Measurements from ENCODE around the gene PICK1. TPM values are rescaled to one million over a fixed set of nuclear protein-coding genes. Genes with fewer than 3 reads are reported as not detected.

PICK1 gene
- total RNA-seq, 1 experiment from 2014 or later, result 21.3 TPM

DNA sequence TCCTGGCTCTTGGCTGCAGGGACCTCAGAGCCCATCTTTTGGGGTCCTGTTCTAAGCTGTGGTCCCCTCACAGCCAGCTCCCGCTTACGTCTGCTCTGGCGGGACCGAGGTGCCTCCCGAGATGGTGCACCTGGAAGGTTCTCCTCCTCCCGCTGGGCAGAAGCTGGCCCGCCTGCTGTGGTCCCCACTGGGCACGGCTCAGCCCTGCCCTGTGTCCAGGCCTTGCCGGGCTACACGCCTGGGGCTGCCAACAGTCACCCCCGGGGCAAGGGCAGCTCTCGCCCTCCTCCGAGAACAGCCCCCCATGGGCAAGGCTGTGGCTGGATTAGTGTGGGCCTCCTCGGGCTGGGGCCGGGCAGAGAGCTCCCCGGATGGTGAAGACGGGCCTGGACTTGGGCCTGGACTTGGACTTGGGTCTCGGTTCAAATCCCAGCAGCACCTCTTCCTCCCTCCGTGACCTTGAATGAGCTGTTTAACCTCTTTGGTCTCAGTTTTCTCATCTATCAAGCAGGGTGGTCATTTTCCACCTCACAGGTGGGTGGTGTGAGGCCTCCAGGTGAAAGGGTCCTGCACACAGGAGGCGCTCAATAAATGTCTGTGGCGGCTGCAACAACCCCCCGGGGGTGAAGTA lies 52.3 kb downstream of the PICK1 start:
- CTCF ChIA-PET, result interaction anchor here (1.0 kb wide), 1 partner anchor 26 kb away, joined by 5 read pairs; the partner anchor contains the start of gene SLC16A8

DNA sequence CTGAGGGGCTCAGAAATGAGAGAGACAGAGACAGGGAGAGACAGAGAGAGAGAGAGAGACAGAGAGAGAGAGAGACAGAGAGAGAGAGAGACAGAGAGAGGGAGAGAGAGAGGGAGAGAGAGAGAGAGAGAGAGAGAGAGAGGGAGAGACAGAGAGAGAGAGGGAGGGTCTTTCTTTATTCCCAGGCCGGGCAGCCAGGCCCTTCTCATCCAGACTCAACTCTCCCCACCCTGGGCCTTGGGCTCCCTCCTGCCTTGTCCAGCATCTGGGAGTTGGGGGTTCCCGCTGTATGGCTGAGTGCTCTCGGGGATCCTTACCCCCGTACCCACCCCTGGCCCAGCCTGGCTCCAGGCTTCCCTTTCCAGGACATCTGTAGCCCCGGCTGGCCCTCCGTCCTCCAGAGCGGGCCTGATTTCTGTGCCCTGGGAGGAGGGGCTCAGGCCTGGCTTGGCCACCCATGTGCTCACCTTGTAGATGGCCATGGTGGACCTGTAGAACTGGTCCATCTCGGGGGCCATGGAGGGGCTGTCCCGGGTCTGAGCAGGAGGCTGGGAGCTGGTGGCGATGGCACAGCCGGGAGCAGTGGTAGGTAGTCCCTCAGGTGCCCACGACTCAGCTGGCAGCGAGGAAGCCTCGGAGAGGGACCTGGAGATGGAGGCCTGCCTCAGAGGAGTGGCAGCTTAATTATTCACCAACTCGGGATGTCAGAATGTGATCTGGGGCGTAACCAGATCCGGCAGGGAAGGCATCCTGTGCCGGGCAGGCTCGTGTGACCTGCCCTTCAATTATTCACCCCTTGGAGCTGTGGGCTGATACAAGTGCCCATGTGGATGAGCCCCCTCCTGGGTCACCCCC lies 53.0 kb downstream of the PICK1 start, which contains the start of gene BAIAP2L2:
BAIAP2L2 (minus strand) TSS at position 677 of the 855 bp plus-strand sequence; CDS start at position 518, 159 bp downstream.
- no TSS peak for BruUV-seq (replicated peaks)
- ChIA-PET CTCF (interaction anchor here (1.0 kb wide), 1 partner anchor 26 kb away, joined by 5 read pairs; the partner anchor contains the start of gene SLC16A8), POLR2A (interaction anchor here (0.6 to 0.7 kb wide), 2 partner anchors 66 to 95 kb away, joined by 3 to 5 read pairs; no protein-coding TSS in a partner anchor)
- Histone ChIP-seq H3K4me1 (ENCODE audit: control insufficient read depth, insufficient read depth, low read length) (no peaks in the 10 kb centered on the region), H3K9me3 (ENCODE audit: control insufficient read depth, insufficient read depth, low read depth, low read length) (no peaks in the 10 kb centered on the region), H3K36me3 (ENCODE audit: control insufficient read depth, insufficient read depth, low read length) (no peaks in the 10 kb centered on the region), H3K27ac (ENCODE audit: low read length) (no peak within 1 kb of the TSS), H3K27me3 (ENCODE audit: control insufficient read depth, insufficient read depth, low read length) (no peaks in the 10 kb centered on the region), H3K4me3 (ENCODE audit: low read depth in 2 of 2, low read length in 2 of 2) (no peak within 1 kb of the TSS)
- no peak for ATAC-seq
- in situ Hi-C loops (cut with HindIII; ENCODE audit: low pct_unique_long_range_greater_than_20kb, low sequenced_read_pairs) (no loop called here), intact Hi-C loops (cut with micrococcal nuclease; ENCODE audit: unreplicated experiment) (no loop called here)
- DNase-seq (ENCODE audit: low read depth, low spot score), result no peak
- TF ChIP-seq POLR2AphosphoS5 (IDR thresholded peaks at IDR 0.05; ENCODE audit: low read depth, low read length) (no peak), TCF7L2 (IDR thresholded peaks at IDR 0.05; ENCODE audit: low read depth, low read length) (no peak), SIN3A (IDR thresholded peaks at IDR 0.05; ENCODE audit: borderline replicate concordance, insufficient read depth, low read depth, low read length) (no peak)
- TF ChIP-seq, protein P1, sequence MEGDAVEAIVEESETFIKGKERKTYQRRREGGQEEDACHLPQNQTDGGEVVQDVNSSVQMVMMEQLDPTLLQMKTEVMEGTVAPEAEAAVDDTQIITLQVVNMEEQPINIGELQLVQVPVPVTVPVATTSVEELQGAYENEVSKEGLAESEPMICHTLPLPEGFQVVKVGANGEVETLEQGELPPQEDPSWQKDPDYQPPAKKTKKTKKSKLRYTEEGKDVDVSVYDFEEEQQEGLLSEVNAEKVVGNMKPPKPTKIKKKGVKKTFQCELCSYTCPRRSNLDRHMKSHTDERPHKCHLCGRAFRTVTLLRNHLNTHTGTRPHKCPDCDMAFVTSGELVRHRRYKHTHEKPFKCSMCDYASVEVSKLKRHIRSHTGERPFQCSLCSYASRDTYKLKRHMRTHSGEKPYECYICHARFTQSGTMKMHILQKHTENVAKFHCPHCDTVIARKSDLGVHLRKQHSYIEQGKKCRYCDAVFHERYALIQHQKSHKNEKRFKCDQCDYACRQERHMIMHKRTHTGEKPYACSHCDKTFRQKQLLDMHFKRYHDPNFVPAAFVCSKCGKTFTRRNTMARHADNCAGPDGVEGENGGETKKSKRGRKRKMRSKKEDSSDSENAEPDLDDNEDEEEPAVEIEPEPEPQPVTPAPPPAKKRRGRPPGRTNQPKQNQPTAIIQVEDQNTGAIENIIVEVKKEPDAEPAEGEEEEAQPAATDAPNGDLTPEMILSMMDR (IDR thresholded peaks at IDR 0.05), result no peak
- TF ChIP-seq, protein P2, sequence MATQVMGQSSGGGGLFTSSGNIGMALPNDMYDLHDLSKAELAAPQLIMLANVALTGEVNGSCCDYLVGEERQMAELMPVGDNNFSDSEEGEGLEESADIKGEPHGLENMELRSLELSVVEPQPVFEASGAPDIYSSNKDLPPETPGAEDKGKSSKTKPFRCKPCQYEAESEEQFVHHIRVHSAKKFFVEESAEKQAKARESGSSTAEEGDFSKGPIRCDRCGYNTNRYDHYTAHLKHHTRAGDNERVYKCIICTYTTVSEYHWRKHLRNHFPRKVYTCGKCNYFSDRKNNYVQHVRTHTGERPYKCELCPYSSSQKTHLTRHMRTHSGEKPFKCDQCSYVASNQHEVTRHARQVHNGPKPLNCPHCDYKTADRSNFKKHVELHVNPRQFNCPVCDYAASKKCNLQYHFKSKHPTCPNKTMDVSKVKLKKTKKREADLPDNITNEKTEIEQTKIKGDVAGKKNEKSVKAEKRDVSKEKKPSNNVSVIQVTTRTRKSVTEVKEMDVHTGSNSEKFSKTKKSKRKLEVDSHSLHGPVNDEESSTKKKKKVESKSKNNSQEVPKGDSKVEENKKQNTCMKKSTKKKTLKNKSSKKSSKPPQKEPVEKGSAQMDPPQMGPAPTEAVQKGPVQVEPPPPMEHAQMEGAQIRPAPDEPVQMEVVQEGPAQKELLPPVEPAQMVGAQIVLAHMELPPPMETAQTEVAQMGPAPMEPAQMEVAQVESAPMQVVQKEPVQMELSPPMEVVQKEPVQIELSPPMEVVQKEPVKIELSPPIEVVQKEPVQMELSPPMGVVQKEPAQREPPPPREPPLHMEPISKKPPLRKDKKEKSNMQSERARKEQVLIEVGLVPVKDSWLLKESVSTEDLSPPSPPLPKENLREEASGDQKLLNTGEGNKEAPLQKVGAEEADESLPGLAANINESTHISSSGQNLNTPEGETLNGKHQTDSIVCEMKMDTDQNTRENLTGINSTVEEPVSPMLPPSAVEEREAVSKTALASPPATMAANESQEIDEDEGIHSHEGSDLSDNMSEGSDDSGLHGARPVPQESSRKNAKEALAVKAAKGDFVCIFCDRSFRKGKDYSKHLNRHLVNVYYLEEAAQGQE (IDR thresholded peaks at IDR 0.05; ENCODE audit: insufficient read depth in 1 of 2, low read depth in 2 of 2, low read length in 1 of 2), result no peak

More for the DNA sequence above, 52.3 kb downstream of the PICK1 start:
- H3K4me3 ChIP-seq (ENCODE audit: low read depth in 2 of 2, low read length in 2 of 2), result no peak overlapping the region
- no peaks in the 10 kb centered on the region for H3K36me3 ChIP-seq (ENCODE audit: control insufficient read depth, insufficient read depth, low read length)
- TF ChIP-seq, protein P2 (IDR thresholded peaks at IDR 0.05; ENCODE audit: insufficient read depth in 1 of 2, low read depth in 2 of 2, low read length in 1 of 2), result no peak
- TF ChIP-seq POLR2AphosphoS5 (IDR thresholded peaks at IDR 0.05; ENCODE audit: low read depth, low read length), result no peak
- TF ChIP-seq, protein P1 (IDR thresholded peaks at IDR 0.05), result no peak
- no peak for DNase-seq (ENCODE audit: low read depth, low spot score)
- H3K27me3 ChIP-seq (ENCODE audit: control insufficient read depth, insufficient read depth, low read length), result no peaks in the 10 kb centered on the region
- intact Hi-C loops (cut with micrococcal nuclease; ENCODE audit: unreplicated experiment) (no loop called here), in situ Hi-C loops (cut with HindIII; ENCODE audit: low pct_unique_long_range_greater_than_20kb, low sequenced_read_pairs) (no loop called here)
- POLR2A ChIA-PET, result interaction anchor here (0.7 kb wide), 1 partner anchor 65 kb away, joined by 5 read pairs; no protein-coding TSS in a partner anchor
- no peak for ATAC-seq
- BruUV-seq (replicated peaks), result no TSS peak
- H3K4me1 ChIP-seq (ENCODE audit: control insufficient read depth, insufficient read depth, low read length), result no peaks in the 10 kb centered on the region
- H3K27ac ChIP-seq (ENCODE audit: low read length), result no peak overlapping the region
- H3K9me3 ChIP-seq (ENCODE audit: control insufficient read depth, insufficient read depth, low read depth, low read length), result no peaks in the 10 kb centered on the region
